ENCODE data around the gene PKP3.

GRCh38 chr11:396948-397548, 3.0 kb downstream of the PKP3 start:
- TF ChIP-seq CTCF (conservative IDR thresholded peaks at IDR 0.05) (no peak), ZFX (IDR thresholded peaks at IDR 0.05) (no peak)
